Mucosa of rectum (tissue), 2 donors: ENCODE data around the gene VAPA.

ENCODE experiments used
- H3K27ac ChIP-seq, 2 donors: one replicate each; pipeline ENCODE4 v1.7.0; 2013; ENCODE audit warnings: inconsistent platforms in 2 of 2, low read depth in 2 of 2, low read length in 2 of 2
- H3K27me3 ChIP-seq, 2 donors: one replicate each; pipeline ENCODE4 v1.7.0; 2013; ENCODE audit warnings: low read length in 2 of 2; ENCODE audit not compliant: control insufficient read depth in 2 of 2, insufficient read depth in 2 of 2
- H3K36me3 ChIP-seq, 2 donors: one replicate each; pipeline ENCODE4 v1.7.0; 2013; ENCODE audit warnings: low read length in 2 of 2; ENCODE audit not compliant: control insufficient read depth in 2 of 2, insufficient read depth in 2 of 2
- H3K4me1 ChIP-seq, 2 donors: one replicate each; pipeline ENCODE4 v1.7.0; 2013; ENCODE audit warnings: low read length in 2 of 2, mild to moderate bottlenecking in 1 of 2; ENCODE audit not compliant: control insufficient read depth in 2 of 2, insufficient read depth in 2 of 2
- H3K4me3 ChIP-seq, 2 donors: one replicate each; pipeline ENCODE4 v1.7.0; 2013; ENCODE audit warnings: low read length in 2 of 2
- H3K9ac ChIP-seq, 2 donors: one replicate each; pipeline ENCODE4 v1.7.0; 2013; ENCODE audit warnings: low read length in 2 of 2, low read depth in 1 of 2, mild to moderate bottlenecking in 1 of 2
- H3K9me3 ChIP-seq, 2 donors: one replicate each; pipeline ENCODE4 v1.7.0; 2013; ENCODE audit warnings: low read length in 2 of 2; ENCODE audit not compliant: control insufficient read depth in 2 of 2
- donor health status: healthy.
- donor health status: Normal muscosa, but diverticular disease.

The VAPA gene

DNA sequence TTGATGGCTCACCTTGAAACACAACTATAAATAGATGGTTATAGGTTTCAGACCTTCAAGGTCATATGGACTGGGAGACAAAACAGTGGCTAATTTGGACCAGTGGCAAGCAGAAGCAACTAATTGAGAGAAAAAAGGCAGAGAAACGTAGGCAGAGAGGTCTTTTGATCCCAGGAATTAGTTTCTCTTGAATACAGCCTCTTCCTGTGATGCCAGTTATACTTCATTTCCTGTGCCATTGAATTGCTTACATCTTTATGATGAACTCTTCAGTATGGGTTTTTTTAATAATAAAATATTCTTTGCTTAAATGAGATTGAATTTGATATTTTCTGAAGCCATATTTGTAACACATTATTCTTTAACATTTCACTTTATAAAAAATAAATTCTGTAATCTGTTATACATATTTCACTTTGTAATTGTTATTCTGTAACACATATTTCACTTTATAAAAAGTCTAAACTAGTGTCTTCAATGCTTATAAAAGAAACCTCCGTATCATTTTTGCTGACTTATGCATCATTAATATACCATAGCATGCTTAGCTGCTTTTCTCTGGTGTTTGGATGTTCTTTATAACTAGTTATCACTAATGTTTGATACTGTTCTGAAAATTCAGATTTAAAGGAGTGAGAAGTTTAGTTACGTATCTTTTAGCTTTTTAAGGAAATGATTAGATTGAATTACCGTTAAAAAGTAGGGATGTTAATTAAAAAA, 8.9 kb downstream of the VAPA start:
- peaks cover 12 to 34% of the 10 kb centered on the region in 2 donors for H3K4me1 ChIP-seq
- H3K27me3 ChIP-seq: no peaks in the 10 kb centered on the region
- H3K36me3 ChIP-seq: no peaks in the 10 kb centered on the region
- no peaks in the 10 kb centered on the region for H3K9me3 ChIP-seq
- H3K4me3 ChIP-seq: no peak overlapping the region
- no peak overlapping the region for H3K27ac ChIP-seq
- no peak overlapping the region for H3K9ac ChIP-seq

DNA sequence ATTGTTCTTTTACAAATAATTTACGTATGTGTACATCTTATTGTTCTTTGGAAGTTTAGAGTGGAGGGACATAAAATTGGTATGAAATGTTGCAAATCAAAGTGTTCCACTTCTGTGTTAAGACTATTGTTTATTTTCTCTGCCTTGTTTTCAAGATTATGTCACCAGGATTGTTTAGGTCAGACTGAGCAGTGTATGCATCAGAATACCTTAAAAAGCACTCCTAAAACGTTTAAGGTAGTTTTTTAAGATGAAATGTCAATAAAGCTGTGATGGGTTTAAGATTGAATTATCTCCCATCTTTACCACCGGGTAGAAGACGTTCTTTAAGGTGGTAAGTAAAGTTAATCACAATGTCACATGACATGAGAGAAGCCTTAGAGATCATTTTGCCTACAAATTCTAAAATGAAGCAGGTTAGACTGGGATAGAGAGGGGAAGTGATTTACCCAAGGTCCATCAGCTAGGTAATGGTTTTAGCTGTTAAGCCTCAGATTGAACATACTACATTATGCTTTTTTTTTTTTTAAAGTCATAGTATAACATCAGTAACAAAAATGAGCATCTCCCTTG, 10.6 kb downstream of the VAPA start:
- H3K27ac ChIP-seq: no peak overlapping the region
- peaks cover 10 to 31% of the 10 kb centered on the region in 2 donors for H3K4me1 ChIP-seq
- H3K9ac ChIP-seq: no peak overlapping the region
- no peaks in the 10 kb centered on the region for H3K36me3 ChIP-seq
- no peaks in the 10 kb centered on the region for H3K9me3 ChIP-seq
- H3K4me3 ChIP-seq: no peak overlapping the region
- no peaks in the 10 kb centered on the region for H3K27me3 ChIP-seq

DNA sequence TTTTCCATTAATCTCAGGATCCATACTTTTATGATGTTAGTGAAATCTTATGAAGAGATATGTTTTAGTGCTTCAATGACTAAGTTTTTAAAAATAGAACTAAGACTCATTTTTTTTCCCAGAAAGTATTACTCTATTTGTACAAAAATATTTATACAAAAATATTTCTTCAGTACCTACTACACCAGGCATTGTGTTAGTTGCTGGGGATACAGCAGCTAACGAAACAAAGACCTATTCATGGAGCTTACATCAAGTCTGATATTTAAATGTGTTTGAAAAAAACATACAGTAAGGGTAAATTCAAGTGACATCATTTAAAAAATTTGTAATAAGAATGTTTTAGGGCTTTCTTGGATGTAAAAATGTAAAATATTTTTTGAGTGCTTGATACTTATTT, 11.6 kb downstream of the VAPA start:
- H3K4me3 ChIP-seq: no peak overlapping the region
- no peak overlapping the region for H3K9ac ChIP-seq
- H3K9me3 ChIP-seq: no peaks in the 10 kb centered on the region
- H3K36me3 ChIP-seq: no peaks in the 10 kb centered on the region
- no peaks in the 10 kb centered on the region for H3K27me3 ChIP-seq
- peaks cover 5 to 23% of the 10 kb centered on the region in 2 donors for H3K4me1 ChIP-seq
- no peak overlapping the region for H3K27ac ChIP-seq

DNA sequence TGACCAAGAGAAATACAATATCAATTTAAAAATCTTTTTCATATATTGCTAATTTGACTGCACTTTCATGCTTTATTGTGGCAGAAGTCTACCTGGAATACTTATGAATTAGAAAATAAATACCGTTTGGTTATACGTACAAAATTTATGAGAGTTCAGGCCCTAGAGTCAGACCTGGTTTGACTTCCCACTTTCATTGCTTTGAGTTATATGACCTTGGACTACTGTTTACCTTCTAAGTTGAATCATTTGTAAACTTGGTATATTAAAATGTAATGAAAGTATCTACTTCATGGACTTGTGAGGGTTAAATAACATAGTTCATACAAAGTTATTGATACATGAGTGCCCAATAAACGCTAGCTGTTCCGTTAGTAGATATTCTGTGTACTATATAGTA, 12.0 kb downstream of the VAPA start:
- Histone ChIP-seq H3K27ac (no peak overlapping the region), H3K27me3 (no peaks in the 10 kb centered on the region), H3K9ac (no peak overlapping the region), H3K9me3 (no peaks in the 10 kb centered on the region), H3K4me1 (peaks cover 5 to 19% of the 10 kb centered on the region in 2 donors), H3K4me3 (no peak overlapping the region), H3K36me3 (no peaks in the 10 kb centered on the region)

DNA sequence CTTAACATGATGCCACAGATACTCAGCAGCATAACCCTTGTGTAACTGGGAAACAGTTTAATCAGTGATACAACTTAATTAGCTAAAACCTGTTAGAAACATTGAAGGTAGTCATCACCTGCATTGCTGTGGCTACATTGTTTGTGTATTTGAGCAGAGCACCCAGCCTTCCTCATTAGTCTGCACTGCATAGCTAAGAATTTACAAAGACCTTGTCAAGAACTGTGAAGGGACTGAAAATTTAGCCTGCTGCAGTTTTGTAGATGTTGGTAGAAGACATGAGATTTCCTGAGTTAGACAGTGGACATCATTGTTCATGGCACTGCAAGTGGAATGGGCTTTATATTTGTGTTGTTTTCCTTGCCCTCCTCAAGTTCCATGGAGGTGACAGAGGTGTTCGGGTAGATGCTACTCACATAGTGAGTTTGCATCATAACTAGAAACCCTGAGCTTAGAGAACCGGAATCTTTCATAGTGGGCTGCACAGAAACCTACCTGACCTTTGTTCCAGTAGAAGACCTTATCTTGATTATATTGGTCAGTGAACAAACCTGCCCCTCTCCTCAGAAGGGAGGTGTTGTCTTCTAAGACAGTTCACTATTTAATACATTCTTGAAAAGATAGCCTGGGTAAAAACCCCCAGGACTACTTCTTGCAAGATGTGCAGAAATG, 12.5 kb downstream of the VAPA start:
- no peaks in the 10 kb centered on the region for H3K9me3 ChIP-seq
- H3K36me3 ChIP-seq: no peaks in the 10 kb centered on the region
- no peaks in the 10 kb centered on the region for H3K27me3 ChIP-seq
- no peak overlapping the region for H3K27ac ChIP-seq
- H3K4me1 ChIP-seq: peaks cover 5 to 18% of the 10 kb centered on the region in 2 donors
- H3K9ac ChIP-seq: no peak overlapping the region
- no peak overlapping the region for H3K4me3 ChIP-seq

DNA sequence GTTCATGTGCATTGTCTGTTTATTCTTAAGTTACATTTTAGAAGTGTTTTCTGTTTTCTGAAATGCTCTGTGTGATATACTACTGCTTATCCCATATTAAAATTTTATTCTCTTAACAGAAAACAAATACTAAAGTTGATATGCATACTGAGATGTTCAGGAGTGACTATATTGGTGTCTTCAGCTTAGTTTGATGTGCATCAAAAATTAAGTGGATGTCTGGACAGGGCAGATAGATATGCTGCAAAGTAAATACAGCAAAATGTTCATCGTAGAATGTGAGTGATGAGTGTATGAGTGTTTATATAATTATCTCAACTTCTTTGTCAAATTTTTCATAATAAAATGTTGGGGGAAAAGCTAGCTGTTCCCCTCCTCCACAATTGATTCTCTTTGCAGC, 13.2 kb downstream of the VAPA start:
- Histone ChIP-seq H3K4me1 (peaks cover 5 to 18% of the 10 kb centered on the region in 2 donors), H3K27ac (no peak overlapping the region), H3K9me3 (no peaks in the 10 kb centered on the region), H3K4me3 (no peak overlapping the region), H3K27me3 (no peaks in the 10 kb centered on the region), H3K9ac (no peak overlapping the region), H3K36me3 (no peaks in the 10 kb centered on the region)

DNA sequence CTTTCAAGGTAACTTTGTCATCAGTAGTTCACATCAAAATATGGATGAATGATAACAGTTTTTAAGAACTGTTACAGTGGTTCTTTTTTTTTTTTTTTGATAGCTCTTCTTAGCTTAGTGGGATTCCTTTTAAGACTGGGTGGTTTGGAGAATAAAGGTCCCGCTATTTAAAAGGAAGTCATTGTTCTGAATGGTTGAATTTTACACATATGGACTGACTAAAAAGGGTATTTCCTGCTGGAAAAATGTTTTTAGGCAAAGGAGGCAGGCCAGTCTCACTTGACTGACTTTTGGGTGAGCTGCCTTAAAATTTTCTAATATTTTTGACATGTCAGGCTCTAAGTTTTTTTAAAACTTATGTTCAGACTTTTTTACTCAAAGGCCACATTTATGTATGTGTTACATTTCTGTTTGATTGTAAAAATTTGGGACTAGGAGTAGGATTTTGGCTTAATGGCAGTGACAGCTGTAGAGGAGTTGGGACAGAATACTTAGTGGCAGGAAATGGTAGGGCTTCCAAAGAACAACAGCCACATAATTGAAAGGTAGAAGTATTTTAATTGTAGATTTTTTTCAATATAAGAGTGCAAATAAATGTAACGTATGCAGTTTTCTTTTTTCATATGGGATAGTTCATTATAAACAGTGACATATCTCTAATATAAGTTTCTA, 13.7 kb downstream of the VAPA start:
- Histone ChIP-seq H3K4me3 (no peak overlapping the region), H3K9ac (no peak overlapping the region), H3K36me3 (peaks cover 0 to 2% of the 10 kb centered on the region in 2 donors), H3K27ac (no peak overlapping the region), H3K27me3 (no peaks in the 10 kb centered on the region), H3K9me3 (no peaks in the 10 kb centered on the region), H3K4me1 (peaks cover 5 to 18% of the 10 kb centered on the region in 2 donors)

DNA sequence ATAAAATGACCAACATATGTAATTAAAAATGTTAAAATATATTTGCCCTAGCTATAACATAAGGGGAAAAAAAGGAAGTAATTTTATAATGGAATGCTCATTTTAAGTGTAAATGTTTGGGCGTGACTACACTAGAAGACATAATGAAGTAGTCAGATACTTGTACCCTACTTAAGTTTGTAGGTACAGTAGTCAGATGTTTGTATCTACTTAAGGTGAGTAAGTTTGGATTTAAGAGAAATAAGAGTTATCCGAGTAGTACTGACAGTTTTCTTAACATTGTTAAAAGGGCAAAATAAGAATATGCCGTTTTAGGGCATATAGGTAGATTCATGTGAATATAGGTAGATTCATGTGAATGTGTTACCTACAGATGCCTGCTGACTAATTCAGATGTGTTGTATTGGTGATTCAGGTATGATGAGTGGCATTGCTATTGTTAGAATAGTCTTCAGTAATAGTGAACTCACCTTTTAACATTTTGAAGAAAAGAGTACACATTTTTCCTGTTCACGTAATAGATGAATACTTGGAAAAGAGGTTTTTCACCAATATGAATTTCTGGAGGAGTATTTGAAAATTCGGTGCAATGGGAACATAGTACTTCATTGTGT, 14.9 kb downstream of the VAPA start:
- Histone ChIP-seq H3K9ac (no peak overlapping the region), H3K4me3 (no peak overlapping the region), H3K27ac (no peak overlapping the region), H3K4me1 (peaks cover 5 to 18% of the 10 kb centered on the region in 2 donors), H3K36me3 (peaks cover 5 to 8% of the 10 kb centered on the region in 2 donors), H3K9me3 (no peaks in the 10 kb centered on the region), H3K27me3 (no peaks in the 10 kb centered on the region)

DNA sequence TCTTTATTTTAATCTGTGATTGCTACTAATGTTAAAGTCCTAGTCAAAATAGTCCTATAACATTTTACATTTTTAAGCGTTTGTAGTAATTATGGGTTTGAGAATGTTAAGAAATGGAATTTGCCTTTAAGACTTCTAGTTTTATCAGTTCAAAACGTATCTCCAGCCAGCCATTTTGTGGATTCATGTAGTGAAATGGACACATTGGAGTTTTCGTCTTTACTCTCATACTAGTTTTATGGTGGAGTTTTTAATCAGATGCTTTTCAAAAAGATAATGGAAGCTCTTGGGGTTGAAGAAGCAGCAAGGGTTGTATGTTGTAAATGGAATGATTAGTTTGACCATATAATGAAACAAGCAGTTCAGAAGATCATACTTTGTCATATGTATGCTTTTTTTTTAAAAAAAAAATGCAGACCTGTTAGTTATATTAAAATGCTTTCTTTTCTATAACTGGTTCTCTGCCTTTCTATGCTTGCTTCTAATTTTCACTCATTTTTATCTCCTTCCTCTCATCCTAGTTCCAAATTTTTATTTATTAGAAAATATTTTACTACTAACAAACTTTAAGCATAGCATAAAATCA, 16.6 kb downstream of the VAPA start:
- H3K4me3 ChIP-seq: no peak overlapping the region
- no peaks in the 10 kb centered on the region for H3K9me3 ChIP-seq
- peaks cover 10 to 12% of the 10 kb centered on the region in 2 donors for H3K36me3 ChIP-seq
- H3K27me3 ChIP-seq: no peaks in the 10 kb centered on the region
- H3K9ac ChIP-seq: no peak overlapping the region
- H3K4me1 ChIP-seq: peaks cover 5 to 12% of the 10 kb centered on the region in 2 donors
- no peak overlapping the region for H3K27ac ChIP-seq
